ENCODE data around the gene RPL13A. TPM values are rescaled to one million over a fixed set of nuclear protein-coding genes. Genes with fewer than 3 reads are reported as not detected.

The RPL13A gene
- total and polyA plus RNA-seq, 2 donors (not counting 3 experiments of a cell fraction or from before 2014, with no cell fraction given), result 2,291 to 4,148 TPM

DNA sequence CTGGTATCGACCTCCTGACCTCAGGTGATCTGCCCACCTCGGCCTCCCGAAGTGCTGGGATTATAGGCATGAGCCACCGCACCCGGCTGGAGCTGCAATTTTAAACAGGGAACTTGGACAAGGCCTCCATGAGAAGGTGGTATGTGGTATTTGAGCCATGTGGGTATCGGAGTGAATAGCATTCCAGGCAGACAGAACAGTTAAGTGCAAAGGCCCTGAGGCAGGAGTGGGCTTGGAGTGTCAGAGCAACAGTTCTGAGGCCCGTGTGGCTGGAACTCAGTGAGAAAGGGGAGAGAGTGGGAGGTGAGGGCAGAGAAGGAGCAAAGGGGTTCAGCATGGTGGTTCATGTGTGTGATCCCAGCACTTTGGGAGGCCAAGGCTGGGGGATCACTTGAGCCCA, 43.3 kb downstream of the RPL13A start:
- FAIRE-seq (no peak), DNase-seq (ENCODE audit: low read depth, low spot score) (no peak)
- no peak overlapping the region for H3K9ac ChIP-seq (replicated peaks; ENCODE audit: extremely low read depth, insufficient read depth, low read length)
- no peak overlapping the region for H3K4me3 ChIP-seq (replicated peaks in 1 of 3; ENCODE audit: insufficient read depth in 1 of 3, low read depth in 1 of 3, low read length in 3 of 3)
- TF ChIP-seq POLR2A (IDR thresholded peaks at IDR 0.05; ENCODE audit: low read depth, low read length) (no peak), GATA2 (IDR thresholded peaks at IDR 0.05; ENCODE audit: insufficient read depth, insufficient read length, low read depth, low read length) (no peak)
- H3K36me3 ChIP-seq (ENCODE audit: control insufficient read depth in 2 of 2, extremely low read depth in 1 of 2, insufficient read depth in 2 of 2, low read length in 2 of 2), result peaks cover 2 to 4% of the 10 kb centered on the region in 2 experiments
- no peak overlapping the region for H2AFZ ChIP-seq (ENCODE audit: low read depth, low read length)
- dilution Hi-C loops (cut with MboI; ENCODE audit: extremely low pct_ligation_motif_present, low sequenced_read_pairs), result no loop called here
- H3K9me1 ChIP-seq (replicated peaks; ENCODE audit: control insufficient read depth, extremely low read depth, insufficient read depth, low read length), result no peaks in the 10 kb centered on the region
- H3K27ac ChIP-seq (ENCODE audit: insufficient read depth, low read depth, low read length), result no peak overlapping the region
- intact Hi-C loops (cut with micrococcal nuclease), result no loop called here
- H3K9me3 ChIP-seq (replicated peaks; ENCODE audit: control insufficient read depth, insufficient read depth, low read length), result no peaks in the 10 kb centered on the region
- POLR2A ChIA-PET, result no interaction called here
- H4K20me1 ChIP-seq (replicated peaks; ENCODE audit: control insufficient read depth, extremely low read depth, insufficient read depth, low read length), result no peaks in the 10 kb centered on the region
- no peaks in the 10 kb centered on the region for H3K27me3 ChIP-seq (ENCODE audit: control insufficient read depth in 2 of 2, insufficient read depth in 2 of 2, low read length in 2 of 2)
- peaks cover 5% of the 10 kb centered on the region for H3K79me2 ChIP-seq (ENCODE audit: control insufficient read depth, insufficient read depth, low read length)
- peaks cover 7% of the 10 kb centered on the region for H3K4me1 ChIP-seq (ENCODE audit: control insufficient read depth, extremely low read depth, insufficient read depth, low read length)
- CTCF ChIA-PET, result interaction anchor here (1.2 to 1.8 kb wide), 3 partner anchors 16 to 40 kb away, joined by 4 to 8 read pairs (median 6); no protein-coding TSS in a partner anchor
- no peak overlapping the region for H3K4me2 ChIP-seq (ENCODE audit: insufficient read depth, low read length)
- BruUV-seq (replicated peaks), result no TSS peak

GRCh38 chr19:49533551-49534488, 46.4 kb downstream of the RPL13A start:
- Histone ChIP-seq H3K27ac (ENCODE audit: insufficient read depth, low read depth, low read length) (no peak overlapping the region), H3K9me1 (replicated peaks; ENCODE audit: control insufficient read depth, extremely low read depth, insufficient read depth, low read length) (no peaks in the 10 kb centered on the region), H2AFZ (ENCODE audit: low read depth, low read length) (peak overlapping the region; percentile 89), H3K79me2 (ENCODE audit: control insufficient read depth, insufficient read depth, low read length) (peaks cover 5% of the 10 kb centered on the region), H3K9me3 (replicated peaks; ENCODE audit: control insufficient read depth, insufficient read depth, low read length) (no peaks in the 10 kb centered on the region), H4K20me1 (replicated peaks; ENCODE audit: control insufficient read depth, extremely low read depth, insufficient read depth, low read length) (no peaks in the 10 kb centered on the region), H3K36me3 (ENCODE audit: control insufficient read depth in 2 of 2, extremely low read depth in 1 of 2, insufficient read depth in 2 of 2, low read length in 2 of 2) (peaks cover 5 to 11% of the 10 kb centered on the region in 2 experiments), H3K4me1 (ENCODE audit: control insufficient read depth, extremely low read depth, insufficient read depth, low read length) (peaks cover 7% of the 10 kb centered on the region), H3K4me2 (ENCODE audit: insufficient read depth, low read length) (peak overlapping the region; percentile 69), H3K9ac (replicated peaks; ENCODE audit: extremely low read depth, insufficient read depth, low read length) (no peak overlapping the region), H3K27me3 (ENCODE audit: control insufficient read depth in 2 of 2, insufficient read depth in 2 of 2, low read length in 2 of 2) (no peaks in the 10 kb centered on the region), H3K4me3 (replicated peaks in 1 of 3; ENCODE audit: insufficient read depth in 1 of 3, low read depth in 1 of 3, low read length in 3 of 3) (peak overlapping the region; percentile 15 to 53 (median 38))
- BruUV-seq (replicated peaks), result no TSS peak
- TF ChIP-seq CTCF (IDR thresholded peaks at IDR 0.05; ENCODE audit: extremely low read depth in 1 of 2, insufficient read depth in 1 of 2, low read depth in 1 of 2, low read length in 2 of 2) (peak; percentile 32 to 53), JUN (IDR thresholded peaks at IDR 0.05; ENCODE audit: borderline replicate concordance, insufficient read depth, insufficient read length, low read depth) (no peak), POLR2AphosphoS5 (IDR thresholded peaks at IDR 0.05; ENCODE audit: insufficient read depth, low read depth, low read length) (peak; percentile 16)
- TF ChIP-seq, protein P1, sequence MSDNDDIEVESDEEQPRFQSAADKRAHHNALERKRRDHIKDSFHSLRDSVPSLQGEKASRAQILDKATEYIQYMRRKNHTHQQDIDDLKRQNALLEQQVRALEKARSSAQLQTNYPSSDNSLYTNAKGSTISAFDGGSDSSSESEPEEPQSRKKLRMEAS (IDR thresholded peaks at IDR 0.05; ENCODE audit: insufficient read depth, insufficient read length), result peak; percentile 66
- DNase-seq (ENCODE audit: low read depth, low spot score) (peak; percentile 85), FAIRE-seq (peak; percentile 79)
- dilution Hi-C loops (cut with MboI; ENCODE audit: extremely low pct_ligation_motif_present, low sequenced_read_pairs) (no loop called here), intact Hi-C loops (cut with micrococcal nuclease) (no loop called here)
- CTCF ChIA-PET, result interaction anchor here (1.1 to 3.8 kb wide), 5 partner anchors 12 to 55 kb away, joined by 3 to 30 read pairs (median 6); no protein-coding TSS in a partner anchor
- POLR2A ChIA-PET, result interaction anchor here (0.6 kb wide), 1 partner anchor 19 kb away, joined by 5 read pairs; no protein-coding TSS in a partner anchor
